ENCODE measurements around the gene FBXO46.

DNA sequence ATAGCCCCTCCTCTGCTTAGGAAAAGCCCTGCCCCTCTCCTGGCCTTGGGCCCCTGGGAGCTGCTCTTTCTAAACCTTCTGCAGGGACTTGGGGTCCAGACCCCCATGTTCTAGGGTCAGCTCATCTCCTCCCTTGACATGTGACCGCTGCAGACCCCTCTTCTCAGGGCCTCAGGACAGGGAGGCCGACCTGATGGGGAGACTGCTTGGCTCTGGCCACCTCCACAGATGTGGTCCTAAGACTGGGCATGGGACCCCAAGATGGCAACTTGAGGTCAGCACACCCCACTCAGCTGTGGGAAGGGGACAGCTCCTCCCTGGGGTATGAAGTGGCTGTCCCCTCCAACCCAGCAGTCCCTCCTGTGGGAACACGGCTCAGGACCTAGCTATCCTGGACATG, 42.2 kb upstream of the FBXO46 start:
- TF ChIP-seq, protein P1, sequence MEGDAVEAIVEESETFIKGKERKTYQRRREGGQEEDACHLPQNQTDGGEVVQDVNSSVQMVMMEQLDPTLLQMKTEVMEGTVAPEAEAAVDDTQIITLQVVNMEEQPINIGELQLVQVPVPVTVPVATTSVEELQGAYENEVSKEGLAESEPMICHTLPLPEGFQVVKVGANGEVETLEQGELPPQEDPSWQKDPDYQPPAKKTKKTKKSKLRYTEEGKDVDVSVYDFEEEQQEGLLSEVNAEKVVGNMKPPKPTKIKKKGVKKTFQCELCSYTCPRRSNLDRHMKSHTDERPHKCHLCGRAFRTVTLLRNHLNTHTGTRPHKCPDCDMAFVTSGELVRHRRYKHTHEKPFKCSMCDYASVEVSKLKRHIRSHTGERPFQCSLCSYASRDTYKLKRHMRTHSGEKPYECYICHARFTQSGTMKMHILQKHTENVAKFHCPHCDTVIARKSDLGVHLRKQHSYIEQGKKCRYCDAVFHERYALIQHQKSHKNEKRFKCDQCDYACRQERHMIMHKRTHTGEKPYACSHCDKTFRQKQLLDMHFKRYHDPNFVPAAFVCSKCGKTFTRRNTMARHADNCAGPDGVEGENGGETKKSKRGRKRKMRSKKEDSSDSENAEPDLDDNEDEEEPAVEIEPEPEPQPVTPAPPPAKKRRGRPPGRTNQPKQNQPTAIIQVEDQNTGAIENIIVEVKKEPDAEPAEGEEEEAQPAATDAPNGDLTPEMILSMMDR (conservative IDR thresholded peaks at IDR 0.05; ENCODE audit: low read depth, low read length): no peak
- TF ChIP-seq CEBPB (IDR thresholded peaks at IDR 0.05; ENCODE audit: low read depth, low read length) (no peak), POLR2A (IDR thresholded peaks at IDR 0.05; ENCODE audit: low read depth, low read length) (no peak), SMC3 (IDR thresholded peaks at IDR 0.05; ENCODE audit: low read depth, low read length) (no peak), RFX5 (IDR thresholded peaks at IDR 0.05; ENCODE audit: low read depth, low read length) (no peak), MAZ (IDR thresholded peaks at IDR 0.05; ENCODE audit: borderline replicate concordance, low read depth, low read length) (no peak), RAD21 (IDR thresholded peaks at IDR 0.05; ENCODE audit: low read length) (no peak), FOS (IDR thresholded peaks at IDR 0.05; ENCODE audit: low read depth, low read length) (no peak)
- TF ChIP-seq, protein P2, sequence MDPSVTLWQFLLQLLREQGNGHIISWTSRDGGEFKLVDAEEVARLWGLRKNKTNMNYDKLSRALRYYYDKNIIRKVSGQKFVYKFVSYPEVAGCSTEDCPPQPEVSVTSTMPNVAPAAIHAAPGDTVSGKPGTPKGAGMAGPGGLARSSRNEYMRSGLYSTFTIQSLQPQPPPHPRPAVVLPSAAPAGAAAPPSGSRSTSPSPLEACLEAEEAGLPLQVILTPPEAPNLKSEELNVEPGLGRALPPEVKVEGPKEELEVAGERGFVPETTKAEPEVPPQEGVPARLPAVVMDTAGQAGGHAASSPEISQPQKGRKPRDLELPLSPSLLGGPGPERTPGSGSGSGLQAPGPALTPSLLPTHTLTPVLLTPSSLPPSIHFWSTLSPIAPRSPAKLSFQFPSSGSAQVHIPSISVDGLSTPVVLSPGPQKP (IDR thresholded peaks at IDR 0.05; ENCODE audit: borderline replicate concordance, low read depth, low read length): no peak

Measured in IMR-90 (cell line).